Tibial artery (tissue), 4 donors: ENCODE measurements around the gene MLIP.
A peak's percentile ranks its signal among the peaks of the same experiment; 100 is the strongest.

Experiments
- DNase-seq, 2 donors: peaks; one replicate each; pipeline ENCODE4 v3.0.0-alpha.2; 2019
- H3K27ac ChIP-seq, 2 donors: fragments of 200-600 bp; sonication (generic) in 1 of 2; 1 replicate in 1 of 2; 2 replicates in 1 of 2; pipeline ENCODE4 v1.5.1; 2018 to 2019; ENCODE audit warnings: mild to moderate bottlenecking in 1 of 2
- H3K27me3 ChIP-seq, 2 donors: fragments of 200-600 bp; sonication (generic) in 1 of 2; one replicate each; pipeline versions ENCODE4 v1.5.1 to v1.6.0; 2016 to 2019
- H3K36me3 ChIP-seq, 3 donors: fragments of 200-600 bp; sonication (generic) in 2 of 3; one replicate each; pipeline ENCODE4 v1.5.1; 2016 to 2019; ENCODE audit warnings: mild to moderate bottlenecking in 2 of 3
- H3K4me1 ChIP-seq, 4 donors: fragments of 200-600 bp; sonication (generic) in 2 of 4; 1 replicate in 3 of 4; 2 replicates in 1 of 4; pipeline ENCODE4 v1.5.1; 2016 to 2019
- H3K4me3 ChIP-seq, 2 donors: fragments of 200-600 bp; sonication (generic) in 1 of 2; 1 replicate in 1 of 2; 2 replicates in 1 of 2; pipeline ENCODE4 v1.5.1; 2018 to 2019; ENCODE audit warnings: mild to moderate bottlenecking in 2 of 2
- H3K9me3 ChIP-seq, 3 donors: fragments of 200-600 bp; sonication (generic) in 1 of 3; one replicate each; pipeline ENCODE4 v1.5.1; 2016 to 2019
- intact Hi-C: fragments of 100-400 bp; cut with DNase I; formaldehyde crosslinking; loops from one replicate; pipeline ENCODE4 v1.15.0; 2023; ENCODE audit warnings: low total_unique reads
- TF ChIP-seq, protein P1 (sequence below), 2 experiments: fragments of 200-600 bp in 1 of 2; fragments of 450-650 bp in 1 of 2; IDR thresholded peaks; one replicate each; pipeline ENCODE4 v1.5.1; 2017 to 2019; ENCODE audit warnings: antibody characterized with exemption in 2 of 2, mild to moderate bottlenecking in 1 of 2, moderate library complexity in 1 of 2

The MLIP gene

DNA sequence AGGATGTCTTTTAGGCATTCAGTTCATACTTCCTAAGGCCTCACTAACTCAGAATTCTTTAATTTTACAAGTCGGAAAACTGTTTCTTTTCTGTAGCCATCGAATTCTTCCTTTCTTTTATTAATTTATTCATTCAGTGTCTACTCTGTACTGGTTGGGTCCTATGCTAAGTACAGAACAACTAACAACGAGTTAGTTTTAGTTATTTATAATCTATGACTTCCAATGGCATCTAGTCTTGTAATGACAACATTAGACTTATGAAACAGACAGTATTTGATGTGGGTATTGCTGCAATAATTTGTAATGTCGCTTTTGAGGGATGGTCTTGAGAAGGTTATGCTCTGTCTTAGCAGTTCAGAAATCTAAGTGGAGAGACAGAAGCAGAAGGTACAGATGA is 141.7 kb downstream of the MLIP start:
- Histone ChIP-seq H3K36me3 (no peaks in the 10 kb centered on the region), H3K4me3 (no peak overlapping the region), H3K27ac (no peak overlapping the region), H3K9me3 (no peaks in the 10 kb centered on the region), H3K4me1 (peaks cover 0 to 26% (median 5%) of the 10 kb centered on the region in 4 donors), H3K27me3 (no peaks in the 10 kb centered on the region)
- no peak for DNase-seq
- intact Hi-C loops: no loop called here
- TF ChIP-seq, protein P1, sequence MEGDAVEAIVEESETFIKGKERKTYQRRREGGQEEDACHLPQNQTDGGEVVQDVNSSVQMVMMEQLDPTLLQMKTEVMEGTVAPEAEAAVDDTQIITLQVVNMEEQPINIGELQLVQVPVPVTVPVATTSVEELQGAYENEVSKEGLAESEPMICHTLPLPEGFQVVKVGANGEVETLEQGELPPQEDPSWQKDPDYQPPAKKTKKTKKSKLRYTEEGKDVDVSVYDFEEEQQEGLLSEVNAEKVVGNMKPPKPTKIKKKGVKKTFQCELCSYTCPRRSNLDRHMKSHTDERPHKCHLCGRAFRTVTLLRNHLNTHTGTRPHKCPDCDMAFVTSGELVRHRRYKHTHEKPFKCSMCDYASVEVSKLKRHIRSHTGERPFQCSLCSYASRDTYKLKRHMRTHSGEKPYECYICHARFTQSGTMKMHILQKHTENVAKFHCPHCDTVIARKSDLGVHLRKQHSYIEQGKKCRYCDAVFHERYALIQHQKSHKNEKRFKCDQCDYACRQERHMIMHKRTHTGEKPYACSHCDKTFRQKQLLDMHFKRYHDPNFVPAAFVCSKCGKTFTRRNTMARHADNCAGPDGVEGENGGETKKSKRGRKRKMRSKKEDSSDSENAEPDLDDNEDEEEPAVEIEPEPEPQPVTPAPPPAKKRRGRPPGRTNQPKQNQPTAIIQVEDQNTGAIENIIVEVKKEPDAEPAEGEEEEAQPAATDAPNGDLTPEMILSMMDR (IDR thresholded peaks at IDR 0.05): no peak

DNA sequence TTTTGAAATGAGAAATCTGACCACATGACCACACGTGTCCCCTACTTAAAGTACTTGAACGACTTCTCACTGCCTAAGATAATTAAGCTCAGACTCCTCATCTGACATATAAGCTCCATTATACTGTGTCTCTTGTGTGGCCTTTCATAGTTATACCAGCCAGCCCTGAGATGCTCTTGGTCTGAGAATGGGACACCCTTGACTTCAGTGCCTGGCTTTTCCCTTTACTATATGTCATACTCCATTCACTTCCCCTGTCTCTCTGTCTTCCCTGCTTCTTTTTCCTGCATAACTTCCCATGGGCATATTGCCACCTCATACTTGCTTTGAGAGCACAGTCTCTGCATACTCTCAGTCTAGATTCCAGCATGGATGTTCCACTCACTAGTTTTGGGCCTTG is 143.6 kb downstream of the MLIP start:
- intact Hi-C loops: no loop called here
- DNase-seq: no peak
- Histone ChIP-seq H3K27ac (peak overlapping the region in 1 of 2 donors; percentile 68), H3K4me1 (peaks cover 0 to 26% (median 5%) of the 10 kb centered on the region in 4 donors), H3K27me3 (no peaks in the 10 kb centered on the region), H3K4me3 (no peak overlapping the region), H3K9me3 (no peaks in the 10 kb centered on the region), H3K36me3 (no peaks in the 10 kb centered on the region)
- TF ChIP-seq, protein P1 (IDR thresholded peaks at IDR 0.05): no peak

DNA sequence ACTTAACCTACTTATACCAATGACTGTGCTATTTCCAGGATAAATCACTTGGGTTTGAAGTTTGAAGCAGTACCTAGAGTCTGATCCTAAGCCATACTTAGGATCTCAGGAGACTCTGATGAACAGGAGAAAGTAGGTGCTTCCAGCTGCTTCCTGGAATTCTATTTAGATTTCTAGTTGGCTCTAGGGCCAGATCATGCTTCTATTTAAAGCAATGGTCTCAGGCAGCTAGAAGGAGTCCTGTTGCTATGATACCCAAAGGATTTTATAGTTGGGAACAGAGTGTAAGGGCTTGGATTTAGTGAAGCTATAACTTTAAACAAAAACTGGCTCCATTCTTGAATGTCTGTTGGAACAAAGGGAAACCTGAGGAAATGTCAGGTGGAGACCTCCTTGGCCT is 144.6 kb downstream of the MLIP start:
- Histone ChIP-seq H3K4me1 (peaks cover 0 to 26% (median 7%) of the 10 kb centered on the region in 4 donors), H3K4me3 (no peak overlapping the region), H3K9me3 (no peaks in the 10 kb centered on the region), H3K27ac (peak overlapping the region; percentile 62 to 68), H3K27me3 (no peaks in the 10 kb centered on the region), H3K36me3 (no peaks in the 10 kb centered on the region)
- no peak for DNase-seq
- TF ChIP-seq, protein P1 (IDR thresholded peaks at IDR 0.05): no peak
- intact Hi-C loops: no loop called here

DNA sequence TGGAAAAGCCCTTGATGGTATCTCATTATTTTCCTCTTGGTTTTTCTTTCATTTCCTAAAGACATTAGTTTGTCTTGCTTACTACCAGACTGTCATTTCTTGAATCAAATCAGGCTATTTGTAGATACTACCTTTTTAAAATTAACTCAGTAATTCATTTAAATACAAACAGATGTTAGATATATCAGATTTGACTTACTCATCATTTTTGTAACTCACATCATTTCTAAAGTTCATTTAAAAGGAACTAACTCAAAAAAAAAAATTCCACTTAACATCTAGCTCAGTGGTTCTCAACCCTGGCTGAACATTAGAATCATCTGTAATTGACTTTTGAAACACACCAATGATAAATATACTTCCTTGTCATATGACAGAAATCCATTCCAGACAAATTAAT is 148.8 kb downstream of the MLIP start:
- peaks cover 0 to 22% (median 7%) of the 10 kb centered on the region in 4 donors for H3K4me1 ChIP-seq
- no peaks in the 10 kb centered on the region for H3K27me3 ChIP-seq
- TF ChIP-seq, protein P1 (IDR thresholded peaks at IDR 0.05): no peak
- DNase-seq: no peak
- intact Hi-C loops: no loop called here
- no peak overlapping the region for H3K4me3 ChIP-seq
- no peak overlapping the region for H3K27ac ChIP-seq
- no peaks in the 10 kb centered on the region for H3K36me3 ChIP-seq
- no peaks in the 10 kb centered on the region for H3K9me3 ChIP-seq

DNA sequence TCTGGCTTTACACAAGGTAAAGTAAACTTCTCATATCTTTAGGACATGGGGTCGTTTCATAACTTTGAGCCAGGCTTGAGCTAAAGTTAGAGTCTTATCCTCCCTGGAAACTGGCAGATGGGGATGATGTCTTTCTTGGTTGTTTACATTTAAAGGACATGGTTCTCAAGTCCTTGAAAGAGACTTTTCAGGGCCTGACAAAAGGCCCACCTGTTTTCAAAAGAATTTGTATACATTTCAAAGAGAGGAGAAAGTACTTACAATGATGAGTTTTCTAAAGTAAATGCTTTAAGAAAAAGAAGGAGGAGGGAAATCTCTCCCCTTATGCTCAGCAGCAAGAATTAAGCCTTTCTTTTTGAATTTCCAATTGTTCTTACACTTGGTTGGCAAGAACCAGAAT is 151.3 kb downstream of the MLIP start:
- intact Hi-C loops: no loop called here
- no peak for DNase-seq
- Histone ChIP-seq H3K27me3 (no peaks in the 10 kb centered on the region), H3K9me3 (no peaks in the 10 kb centered on the region), H3K4me1 (peaks cover 0 to 3% (median 0%) of the 10 kb centered on the region in 4 donors), H3K4me3 (no peak overlapping the region), H3K27ac (no peak overlapping the region), H3K36me3 (no peaks in the 10 kb centered on the region)
- TF ChIP-seq, protein P1 (IDR thresholded peaks at IDR 0.05): no peak

DNA sequence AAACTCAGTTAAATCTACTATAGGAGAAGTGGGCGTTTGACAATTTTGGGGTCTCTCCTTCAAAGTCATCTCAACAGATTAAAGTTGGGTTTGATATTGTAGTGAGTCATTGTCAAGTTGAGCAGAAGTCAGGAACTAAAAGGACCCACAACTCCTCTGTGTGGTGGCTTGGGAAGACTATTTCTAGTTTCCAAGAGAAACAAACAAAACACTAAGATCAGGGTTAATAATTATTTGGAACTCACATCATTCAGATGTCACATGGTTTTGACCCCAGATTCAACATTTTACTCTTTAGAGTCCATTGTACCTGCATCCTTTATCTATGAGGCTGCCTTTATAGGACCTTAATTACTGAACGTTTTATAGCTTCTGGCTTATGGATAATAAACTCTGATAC is 151.7 kb downstream of the MLIP start:
- DNase-seq: no peak
- H3K27me3 ChIP-seq: no peaks in the 10 kb centered on the region
- H3K9me3 ChIP-seq: no peaks in the 10 kb centered on the region
- no peak overlapping the region for H3K4me3 ChIP-seq
- H3K4me1 ChIP-seq: peaks cover 0 to 3% (median 0%) of the 10 kb centered on the region in 4 donors
- no peaks in the 10 kb centered on the region for H3K36me3 ChIP-seq
- intact Hi-C loops: no loop called here
- TF ChIP-seq, protein P1 (IDR thresholded peaks at IDR 0.05): no peak
- no peak overlapping the region for H3K27ac ChIP-seq
